HepG2 (cell line): ENCODE measurements around the gene UBE4A. TPM values are rescaled to one million over a fixed set of nuclear protein-coding genes. Genes with fewer than 3 reads are reported as not detected.
A peak's percentile ranks its signal among the peaks of the same experiment; 100 is the strongest.

Experiments used
- GLI4 ChIP-seq: sonication (generic); formaldehyde crosslinking; IDR thresholded peaks from 2 replicates; pipeline ENCODE4 v1.5.1; 2020; ENCODE audit warnings: missing genetic modification reagents, mild to moderate bottlenecking, moderate library complexity, borderline replicate concordance
- NFIB ChIP-seq: sonication (generic); formaldehyde crosslinking; IDR thresholded peaks from 2 replicates; pipeline ENCODE4 v1.9.0; 2021; ENCODE audit warnings: missing genetic modification reagents, mild to moderate bottlenecking, borderline replicate concordance
- NR2F1 ChIP-seq, 2 experiments: fragments of 450-650 bp in 1 of 2; formaldehyde crosslinking in 1 of 2; IDR thresholded peaks; 2 replicates each; pipeline versions ENCODE4 v1.5.0 to v1.6.1; 2016 to 2020; ENCODE audit warnings: mild to moderate bottlenecking in 1 of 2, missing compliant biosample characterization in 1 of 2, missing genetic modification reagents in 1 of 2, moderate library complexity in 1 of 2
- POLR2A ChIP-seq, 2 experiments: IDR thresholded peaks; 2 replicates each; pipeline ENCODE4 v1.6.1; 2011; ENCODE audit warnings: low read depth in 2 of 2, low read length in 2 of 2, mild to moderate bottlenecking in 1 of 2, moderate library complexity in 1 of 2; ENCODE audit not compliant: insufficient read depth in 1 of 2
- RNF2 ChIP-seq: fragments of 450-650 bp; conservative IDR thresholded peaks from 2 replicates; pipeline ENCODE4 v1.6.1; 2016; ENCODE audit warnings: low read depth
- SALL1 ChIP-seq: sonication (generic); formaldehyde crosslinking; IDR thresholded peaks from 2 replicates; pipeline ENCODE4 v1.8.0; 2022; ENCODE audit warnings: mild to moderate bottlenecking, missing genetic modification reagents
- SRSF4 ChIP-seq: fragments of 200-400 bp; formaldehyde crosslinking; IDR thresholded peaks from one replicate; pipeline ENCODE4 v1.6.1; 2018; ENCODE audit warnings: mild to moderate bottlenecking, low read depth, low read length, moderate library complexity; ENCODE audit not compliant: poor library complexity, severe bottlenecking
- TGIF2 ChIP-seq: IDR thresholded peaks from 2 replicates; pipeline ENCODE4 v1.6.1; 2016; ENCODE audit warnings: control low read depth, missing compliant biosample characterization
- ZFP90 ChIP-seq: sonication (generic); formaldehyde crosslinking; IDR thresholded peaks from 2 replicates; pipeline ENCODE4 v1.8.0; 2022; ENCODE audit warnings: missing genetic modification reagents, mild to moderate bottlenecking, inconsistent platforms, borderline replicate concordance
- ZNF598 ChIP-seq: sonication (generic); formaldehyde crosslinking; IDR thresholded peaks from 2 replicates; pipeline ENCODE4 v1.5.1; 2020; ENCODE audit warnings: mild to moderate bottlenecking, missing genetic modification reagents, borderline replicate concordance
- polyA plus RNA-seq, 8 experiments: library from polyadenylated mRNA; depleted of rRNA in 3 of 8; stranded (reverse) in 7 of 8; unstranded in 1 of 8; fragments of >200 nt; fragmentation: Illumina TruSeq in 4 of 8; extraction: Trizol in 4 of 8; gene quantifications; 2 replicates each; pipeline versions ENCODE4 v1.2.1 to v1.2.3, GENCODE V29; 2011 to 2016; ENCODE audit warnings: low read depth in 4 of 8, missing spikeins in 1 of 8, mixed read lengths in 1 of 8; ENCODE audit not compliant: insufficient read depth in 1 of 8
- total RNA-seq, 5 experiments: library from RNA; depleted of rRNA; stranded (reverse); fragments of >200 nt; fragmentation: Illumina TruSeq; extraction: Trizol; gene quantifications; 2 replicates each; pipeline ENCODE4 v1.2.3, GENCODE V29; 2016; ENCODE audit warnings: low read depth in 1 of 5
- TF ChIP-seq, protein P1 (sequence below): sonication (generic); formaldehyde crosslinking; IDR thresholded peaks from 2 replicates; pipeline ENCODE4 v1.4.0; 2020; ENCODE audit warnings: low read depth, mild to moderate bottlenecking, missing genetic modification reagents
- TF ChIP-seq, protein P2 (sequence below): sonication (generic); formaldehyde crosslinking; conservative IDR thresholded peaks from 2 replicates; pipeline ENCODE4 v1.8.0; 2022; ENCODE audit warnings: mild to moderate bottlenecking, moderate library complexity, missing genetic modification reagents
- TF ChIP-seq, protein P3 (sequence below): sonication (generic); formaldehyde crosslinking; conservative IDR thresholded peaks from 2 replicates; pipeline ENCODE4 v1.5.0; 2020; ENCODE audit warnings: missing genetic modification reagents
- TF ChIP-seq, protein P4 (sequence below): sonication (generic); formaldehyde crosslinking; IDR thresholded peaks from 2 replicates; pipeline ENCODE4 v1.8.0; 2022; ENCODE audit warnings: missing genetic modification reagents, mild to moderate bottlenecking, borderline replicate concordance
- TF ChIP-seq, protein P5 (sequence below): sonication (generic); formaldehyde crosslinking; IDR thresholded peaks from 2 replicates; pipeline ENCODE4 v1.4.0; 2020; ENCODE audit warnings: mild to moderate bottlenecking, missing genetic modification reagents
- TF ChIP-seq, protein P6 (sequence below): sonication (generic); formaldehyde crosslinking; IDR thresholded peaks from 2 replicates; pipeline ENCODE4 v1.5.0; 2020; ENCODE audit warnings: mild to moderate bottlenecking, missing genetic modification reagents, borderline replicate concordance

UBE4A gene
- total and polyA plus RNA-seq, 2 of the 13 experiments (the other 11 are each of a cell fraction or from before 2014, with no cell fraction given), result 15.1 to 32.7 TPM

DNA sequence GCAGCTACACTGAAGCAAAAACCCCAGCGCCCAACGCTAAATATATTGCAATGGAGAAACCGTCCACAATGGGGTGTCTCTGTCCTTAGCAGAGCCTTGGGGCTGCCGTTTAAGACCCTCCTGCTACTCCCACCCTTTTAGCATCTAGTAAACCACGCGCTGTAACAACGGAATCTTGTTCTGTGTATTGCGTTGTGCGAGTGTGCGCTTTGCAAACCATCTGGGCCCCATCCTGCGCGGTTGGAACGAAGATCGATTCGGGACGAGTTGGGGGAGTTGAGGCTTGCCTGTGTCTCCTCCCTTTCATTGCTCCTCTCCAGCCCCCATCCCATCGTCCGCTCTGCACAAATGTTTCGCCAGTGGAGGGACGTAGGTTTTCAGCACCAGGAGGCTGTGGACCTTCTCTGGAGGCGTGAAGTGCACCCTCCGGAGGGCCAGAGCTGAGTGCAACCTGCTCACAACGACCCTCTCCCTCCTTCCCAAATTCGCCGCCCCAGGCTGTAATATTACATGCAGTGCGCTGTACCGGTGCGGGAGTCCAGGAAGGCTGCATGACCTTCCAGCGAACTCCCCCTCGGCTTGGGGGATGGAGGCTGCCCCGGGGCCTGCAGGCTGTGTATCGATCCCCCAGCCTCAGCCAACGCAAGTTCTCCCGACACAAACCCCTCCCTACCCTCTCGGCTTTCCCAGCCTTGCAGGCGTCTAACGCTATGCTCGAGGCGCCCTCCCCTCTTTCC is 75.3 kb downstream of the UBE4A start (continued):
- TF ChIP-seq GLI4 (CRISPR knock-in tag) (no peak), ZNF598 (CRISPR knock-in tag) (0 out of 2 replicates have a peak, but pooled peaks have one; percentile 49), SALL1 (peak; percentile 68), NR2F1 (CRISPR knock-in tag; IDR thresholded peaks at IDR 0.05) (no peak), POLR2A (IDR thresholded peaks at IDR 0.05; ENCODE audit: insufficient read depth in 1 of 2, low read depth in 2 of 2, low read length in 2 of 2) (peak; percentile 9 to 26; a peak in 1 of 4 replicates), ZFP90 (CRISPR knock-in tag) (no peak), SRSF4 (no peak), NFIB (CRISPR knock-in tag) (no peak), RNF2 (0 out of 2 replicates have a peak, but pooled peaks have one; percentile 43), TGIF2 (CRISPR knock-in tag) (0 out of 2 replicates have a peak, but pooled peaks have one; percentile 57)
- TF ChIP-seq, protein P1, sequence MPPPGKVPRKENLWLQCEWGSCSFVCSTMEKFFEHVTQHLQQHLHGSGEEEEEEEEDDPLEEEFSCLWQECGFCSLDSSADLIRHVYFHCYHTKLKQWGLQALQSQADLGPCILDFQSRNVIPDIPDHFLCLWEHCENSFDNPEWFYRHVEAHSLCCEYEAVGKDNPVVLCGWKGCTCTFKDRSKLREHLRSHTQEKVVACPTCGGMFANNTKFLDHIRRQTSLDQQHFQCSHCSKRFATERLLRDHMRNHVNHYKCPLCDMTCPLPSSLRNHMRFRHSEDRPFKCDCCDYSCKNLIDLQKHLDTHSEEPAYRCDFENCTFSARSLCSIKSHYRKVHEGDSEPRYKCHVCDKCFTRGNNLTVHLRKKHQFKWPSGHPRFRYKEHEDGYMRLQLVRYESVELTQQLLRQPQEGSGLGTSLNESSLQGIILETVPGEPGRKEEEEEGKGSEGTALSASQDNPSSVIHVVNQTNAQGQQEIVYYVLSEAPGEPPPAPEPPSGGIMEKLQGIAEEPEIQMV (CRISPR knock-in tag), result peak; percentile 29; the same call in 1 of the 2 replicates
- TF ChIP-seq, protein P2, sequence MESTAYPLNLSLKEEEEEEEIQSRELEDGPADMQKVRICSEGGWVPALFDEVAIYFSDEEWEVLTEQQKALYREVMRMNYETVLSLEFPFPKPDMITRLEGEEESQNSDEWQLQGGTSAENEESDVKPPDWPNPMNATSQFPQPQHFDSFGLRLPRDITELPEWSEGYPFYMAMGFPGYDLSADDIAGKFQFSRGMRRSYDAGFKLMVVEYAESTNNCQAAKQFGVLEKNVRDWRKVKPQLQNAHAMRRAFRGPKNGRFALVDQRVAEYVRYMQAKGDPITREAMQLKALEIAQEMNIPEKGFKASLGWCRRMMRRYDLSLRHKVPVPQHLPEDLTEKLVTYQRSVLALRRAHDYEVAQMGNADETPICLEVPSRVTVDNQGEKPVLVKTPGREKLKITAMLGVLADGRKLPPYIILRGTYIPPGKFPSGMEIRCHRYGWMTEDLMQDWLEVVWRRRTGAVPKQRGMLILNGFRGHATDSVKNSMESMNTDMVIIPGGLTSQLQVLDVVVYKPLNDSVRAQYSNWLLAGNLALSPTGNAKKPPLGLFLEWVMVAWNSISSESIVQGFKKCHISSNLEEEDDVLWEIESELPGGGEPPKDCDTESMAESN, result peak; percentile 53; the same call in 1 of the 2 replicates
- TF ChIP-seq, protein P3, sequence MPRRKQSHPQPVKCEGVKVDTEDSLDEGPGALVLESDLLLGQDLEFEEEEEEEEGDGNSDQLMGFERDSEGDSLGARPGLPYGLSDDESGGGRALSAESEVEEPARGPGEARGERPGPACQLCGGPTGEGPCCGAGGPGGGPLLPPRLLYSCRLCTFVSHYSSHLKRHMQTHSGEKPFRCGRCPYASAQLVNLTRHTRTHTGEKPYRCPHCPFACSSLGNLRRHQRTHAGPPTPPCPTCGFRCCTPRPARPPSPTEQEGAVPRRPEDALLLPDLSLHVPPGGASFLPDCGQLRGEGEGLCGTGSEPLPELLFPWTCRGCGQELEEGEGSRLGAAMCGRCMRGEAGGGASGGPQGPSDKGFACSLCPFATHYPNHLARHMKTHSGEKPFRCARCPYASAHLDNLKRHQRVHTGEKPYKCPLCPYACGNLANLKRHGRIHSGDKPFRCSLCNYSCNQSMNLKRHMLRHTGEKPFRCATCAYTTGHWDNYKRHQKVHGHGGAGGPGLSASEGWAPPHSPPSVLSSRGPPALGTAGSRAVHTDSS (CRISPR knock-in tag), result no peak
- TF ChIP-seq, protein P4, sequence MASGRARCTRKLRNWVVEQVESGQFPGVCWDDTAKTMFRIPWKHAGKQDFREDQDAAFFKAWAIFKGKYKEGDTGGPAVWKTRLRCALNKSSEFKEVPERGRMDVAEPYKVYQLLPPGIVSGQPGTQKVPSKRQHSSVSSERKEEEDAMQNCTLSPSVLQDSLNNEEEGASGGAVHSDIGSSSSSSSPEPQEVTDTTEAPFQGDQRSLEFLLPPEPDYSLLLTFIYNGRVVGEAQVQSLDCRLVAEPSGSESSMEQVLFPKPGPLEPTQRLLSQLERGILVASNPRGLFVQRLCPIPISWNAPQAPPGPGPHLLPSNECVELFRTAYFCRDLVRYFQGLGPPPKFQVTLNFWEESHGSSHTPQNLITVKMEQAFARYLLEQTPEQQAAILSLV (CRISPR knock-in tag), result peak; percentile 67; the same call in 1 of the 2 replicates
- TF ChIP-seq, protein P5, sequence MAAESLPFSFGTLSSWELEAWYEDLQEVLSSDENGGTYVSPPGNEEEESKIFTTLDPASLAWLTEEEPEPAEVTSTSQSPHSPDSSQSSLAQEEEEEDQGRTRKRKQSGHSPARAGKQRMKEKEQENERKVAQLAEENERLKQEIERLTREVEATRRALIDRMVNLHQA (CRISPR knock-in tag), result no peak
- TF ChIP-seq, protein P6, sequence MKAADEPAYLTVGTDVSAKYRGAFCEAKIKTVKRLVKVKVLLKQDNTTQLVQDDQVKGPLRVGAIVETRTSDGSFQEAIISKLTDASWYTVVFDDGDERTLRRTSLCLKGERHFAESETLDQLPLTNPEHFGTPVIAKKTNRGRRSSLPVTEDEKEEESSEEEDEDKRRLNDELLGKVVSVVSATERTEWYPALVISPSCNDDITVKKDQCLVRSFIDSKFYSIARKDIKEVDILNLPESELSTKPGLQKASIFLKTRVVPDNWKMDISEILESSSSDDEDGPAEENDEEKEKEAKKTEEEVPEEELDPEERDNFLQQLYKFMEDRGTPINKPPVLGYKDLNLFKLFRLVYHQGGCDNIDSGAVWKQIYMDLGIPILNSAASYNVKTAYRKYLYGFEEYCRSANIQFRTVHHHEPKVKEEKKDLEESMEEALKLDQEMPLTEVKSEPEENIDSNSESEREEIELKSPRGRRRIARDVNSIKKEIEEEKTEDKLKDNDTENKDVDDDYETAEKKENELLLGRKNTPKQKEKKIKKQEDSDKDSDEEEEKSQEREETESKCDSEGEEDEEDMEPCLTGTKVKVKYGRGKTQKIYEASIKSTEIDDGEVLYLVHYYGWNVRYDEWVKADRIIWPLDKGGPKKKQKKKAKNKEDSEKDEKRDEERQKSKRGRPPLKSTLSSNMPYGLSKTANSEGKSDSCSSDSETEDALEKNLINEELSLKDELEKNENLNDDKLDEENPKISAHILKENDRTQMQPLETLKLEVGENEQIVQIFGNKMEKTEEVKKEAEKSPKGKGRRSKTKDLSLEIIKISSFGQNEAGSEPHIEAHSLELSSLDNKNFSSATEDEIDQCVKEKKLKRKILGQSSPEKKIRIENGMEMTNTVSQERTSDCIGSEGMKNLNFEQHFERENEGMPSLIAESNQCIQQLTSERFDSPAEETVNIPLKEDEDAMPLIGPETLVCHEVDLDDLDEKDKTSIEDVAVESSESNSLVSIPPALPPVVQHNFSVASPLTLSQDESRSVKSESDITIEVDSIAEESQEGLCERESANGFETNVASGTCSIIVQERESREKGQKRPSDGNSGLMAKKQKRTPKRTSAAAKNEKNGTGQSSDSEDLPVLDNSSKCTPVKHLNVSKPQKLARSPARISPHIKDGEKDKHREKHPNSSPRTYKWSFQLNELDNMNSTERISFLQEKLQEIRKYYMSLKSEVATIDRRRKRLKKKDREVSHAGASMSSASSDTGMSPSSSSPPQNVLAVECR (CRISPR knock-in tag), result peak; percentile 80
